Astrocyte (in vitro differentiated cells and primary cell): ENCODE data around the gene TMUB2. TPM values are rescaled to one million over a fixed set of nuclear protein-coding genes. Genes with fewer than 3 reads are reported as not detected.

Experiments used
- DNase-seq: peaks from one replicate; pipeline ENCODE4 v3.0.0-alpha.2; 2010; ENCODE audit warnings: low read depth
- FAIRE-seq: peaks from 2 replicates; lab custom pipeline; 2011; peaks lifted over from hg19 to GRCh38; lab: Jason Lieb, UNC
- H2AFZ ChIP-seq: 2 replicates; pipeline ENCODE4 v1.6.0; 2012; ENCODE audit warnings: low read depth, low read length, inconsistent platforms
- H3K27ac ChIP-seq: 2 replicates; pipeline ENCODE4 v1.5.1; 2011; ENCODE audit warnings: low read depth, low read length, inconsistent platforms
- H3K27me3 ChIP-seq: 2 replicates; pipeline ENCODE4 v1.6.0; 2011; ENCODE audit warnings: low read length, inconsistent platforms; ENCODE audit not compliant: insufficient read depth
- H3K36me3 ChIP-seq: 2 replicates; pipeline ENCODE4 v1.5.1; 2011; ENCODE audit warnings: low read length, inconsistent platforms; ENCODE audit not compliant: insufficient read depth
- H3K4me1 ChIP-seq: 2 replicates; pipeline ENCODE4 v1.5.1; 2011; ENCODE audit warnings: low read length, inconsistent platforms; ENCODE audit not compliant: insufficient read depth
- H3K4me2 ChIP-seq: 2 replicates; pipeline ENCODE4 v1.6.0; 2012; ENCODE audit warnings: low read length, inconsistent platforms
- H3K4me3 ChIP-seq: 2 replicates; pipeline ENCODE4 v1.5.1; 2011; ENCODE audit warnings: low read depth, mild to moderate bottlenecking, low read length, inconsistent platforms; ENCODE audit not compliant: insufficient read depth
- H3K79me2 ChIP-seq: 2 replicates; pipeline ENCODE4 v1.6.0; 2012; ENCODE audit warnings: mild to moderate bottlenecking, low read length, inconsistent platforms; ENCODE audit not compliant: insufficient read depth
- H3K9ac ChIP-seq: 2 replicates; pipeline ENCODE4 v1.6.0; 2012; ENCODE audit warnings: mild to moderate bottlenecking, low read length, inconsistent platforms
- H3K9me3 ChIP-seq: 2 replicates; pipeline ENCODE4 v1.5.1; 2012; ENCODE audit warnings: low read depth, mild to moderate bottlenecking, low read length, inconsistent platforms; ENCODE audit not compliant: insufficient read depth
- H4K20me1 ChIP-seq: 2 replicates; pipeline ENCODE4 v1.6.0; 2012; ENCODE audit warnings: low read length, inconsistent platforms; ENCODE audit not compliant: insufficient read depth
- H3K27ac Mint-ChIP-seq: one replicate; pipeline ENCODE4 v1.8.0; 2021; ENCODE audit warnings: mild to moderate bottlenecking, mixed read lengths; ENCODE audit not compliant: unreplicated experiment
- H3K27me3 Mint-ChIP-seq: one replicate; pipeline ENCODE4 v1.8.0; 2021; ENCODE audit warnings: low read depth, mixed read lengths; ENCODE audit not compliant: unreplicated experiment
- H3K36me3 Mint-ChIP-seq: one replicate; pipeline ENCODE4 v1.8.0; 2021; ENCODE audit warnings: low read depth, mixed read lengths; ENCODE audit not compliant: unreplicated experiment
- H3K4me1 Mint-ChIP-seq: one replicate; pipeline ENCODE4 v1.8.0; 2021; ENCODE audit warnings: low read depth, mixed read lengths; ENCODE audit not compliant: unreplicated experiment
- H3K4me3 Mint-ChIP-seq: one replicate; pipeline ENCODE4 v1.8.0; 2021; ENCODE audit warnings: mild to moderate bottlenecking, moderate library complexity, mixed read lengths; ENCODE audit not compliant: unreplicated experiment
- H3K9me3 Mint-ChIP-seq: one replicate; pipeline ENCODE4 v1.8.0; 2021; ENCODE audit warnings: mild to moderate bottlenecking, mixed read lengths; ENCODE audit not compliant: unreplicated experiment
- CTCF ChIP-seq: IDR thresholded peaks from 2 replicates; pipeline ENCODE4 v1.5.1; 2011; ENCODE audit warnings: low read depth, mild to moderate bottlenecking, inconsistent platforms, low read length, moderate library complexity; ENCODE audit not compliant: insufficient read depth
- EZH2 ChIP-seq: IDR thresholded peaks from 2 replicates; pipeline ENCODE4 v1.6.1; 2012; ENCODE audit warnings: mild to moderate bottlenecking, low read length, inconsistent platforms; ENCODE audit not compliant: insufficient read depth
- total RNA-seq: library from RNA; stranded (reverse); gene quantifications from 2 replicates; pipeline ENCODE4 v1.2.1, GENCODE V29; 2021

The TMUB2 gene
- total RNA-seq, 1 donor from 2014 or later = 28.8 TPM

GRCh38 chr17:44221862-44222111 lies 35.0 kb downstream of the TMUB2 start:
- TF ChIP-seq CTCF (no peak), EZH2 (no peak)
- Histone ChIP-seq H3K4me3 (peak overlapping the region; percentile 76), H3K36me3 (peaks cover 6% of the 10 kb centered on the region), H2AFZ (peak overlapping the region; percentile 77), H3K79me2 (peaks cover 41% of the 10 kb centered on the region), H3K4me1 (peaks cover 30% of the 10 kb centered on the region), H4K20me1 (peaks cover 27% of the 10 kb centered on the region), H3K9me3 (no peaks in the 10 kb centered on the region), H3K4me2 (peak overlapping the region; percentile 98), H3K9ac (peak overlapping the region; percentile 83), H3K27me3 (no peaks in the 10 kb centered on the region), H3K27ac (peak overlapping the region; percentile 73)
- no peaks in the 10 kb centered on the region for H3K9me3 Mint-ChIP-seq
- no peaks in the 10 kb centered on the region for H3K27me3 Mint-ChIP-seq
- H3K36me3 Mint-ChIP-seq = peaks cover 2% of the 10 kb centered on the region
- peak overlapping the region; percentile 70 for H3K27ac Mint-ChIP-seq
- H3K4me1 Mint-ChIP-seq = peaks cover 10% of the 10 kb centered on the region
- peak overlapping the region; percentile 92 for H3K4me3 Mint-ChIP-seq
- no peak for FAIRE-seq
- DNase-seq = no peak

- no peaks in the 10 kb centered on the region for H3K36me3 Mint-ChIP-seq
- H3K4me1 ChIP-seq = peaks cover 28% of the 10 kb centered on the region
- peak overlapping the region; percentile 77 for H2AFZ ChIP-seq
- H3K27ac ChIP-seq = peak overlapping the region; percentile 73
- peak overlapping the region; percentile 76 for H3K4me3 ChIP-seq
- H3K27me3 Mint-ChIP-seq = no peaks in the 10 kb centered on the region
- H3K79me2 ChIP-seq = peaks cover 36% of the 10 kb centered on the region
- H3K4me3 Mint-ChIP-seq = peak overlapping the region; percentile 92
- peaks cover 22% of the 10 kb centered on the region for H4K20me1 ChIP-seq
- no peaks in the 10 kb centered on the region for H3K27me3 ChIP-seq
- FAIRE-seq (no peak), DNase-seq (peak; percentile 63)
- H3K9ac ChIP-seq = peak overlapping the region; percentile 83
- TF ChIP-seq CTCF = no peak
- H3K9me3 Mint-ChIP-seq = no peaks in the 10 kb centered on the region
- H3K9me3 ChIP-seq = no peaks in the 10 kb centered on the region
- H3K4me2 ChIP-seq = peak overlapping the region; percentile 98
- peaks cover 9% of the 10 kb centered on the region for H3K4me1 Mint-ChIP-seq
- peak overlapping the region; percentile 86 for H3K27ac Mint-ChIP-seq
- peaks cover under 1% of the 10 kb centered on the region for H3K36me3 ChIP-seq
Measured at GRCh38 chr17:44222112-44222869, 35.5 kb downstream of the TMUB2 start.

- peaks cover 26% of the 10 kb centered on the region for H3K79me2 ChIP-seq
- no peaks in the 10 kb centered on the region for H3K9me3 ChIP-seq
- peaks cover 19% of the 10 kb centered on the region for H3K4me1 ChIP-seq
- Mint-ChIP-seq H3K4me1 (peaks cover 5% of the 10 kb centered on the region), H3K27me3 (peaks cover 8% of the 10 kb centered on the region), H3K9me3 (no peaks in the 10 kb centered on the region), H3K27ac (no peak overlapping the region), H3K36me3 (no peaks in the 10 kb centered on the region), H3K4me3 (no peak overlapping the region)
- H4K20me1 ChIP-seq = peaks cover 12% of the 10 kb centered on the region
- H2AFZ ChIP-seq = no peak overlapping the region
- no peaks in the 10 kb centered on the region for H3K27me3 ChIP-seq
- peak; percentile 62 for DNase-seq
- H3K36me3 ChIP-seq = no peaks in the 10 kb centered on the region
- no peak overlapping the region for H3K27ac ChIP-seq
- no peak overlapping the region for H3K9ac ChIP-seq
- TF ChIP-seq EZH2 = no peak
- TF ChIP-seq CTCF = no peak
- no peak for FAIRE-seq
- H3K4me2 ChIP-seq = no peak overlapping the region
- no peak overlapping the region for H3K4me3 ChIP-seq
Measured at GRCh38 chr17:44223541-44224071, 36.8 kb downstream of the TMUB2 start.
